BE2C (cell line): ENCODE results near the gene PINLYP.
"Not testable (repeated sequence)": the region's sequence is repeated elsewhere in the genome, so short reads cannot be mapped to it uniquely, and the experiment has no call there.

Experiments used
- DNase-seq: peaks from one replicate; pipeline ENCODE4 v3.0.0-alpha.2; 2020
- H3K27me3 ChIP-seq: fragments of 250-450 bp; sonication (Bioruptor Pico); 2 replicates; pipeline ENCODE4 v1.5.1; 2020; ENCODE audit warnings: mild to moderate bottlenecking
- H3K36me3 ChIP-seq: fragments of 250-450 bp; sonication (Bioruptor Pico); 2 replicates; pipeline ENCODE4 v1.5.1; 2020; ENCODE audit warnings: mild to moderate bottlenecking
- H3K4me1 ChIP-seq: fragments of 250-450 bp; sonication (Bioruptor Pico); 2 replicates; pipeline ENCODE4 v1.5.1; 2020
- H3K4me3 ChIP-seq: 2 replicates; pipeline ENCODE4 v1.5.1; 2011; ENCODE audit warnings: low read depth, low read length
- H3K9me3 ChIP-seq: fragments of 250-450 bp; sonication (Bioruptor Pico); 2 replicates; pipeline ENCODE4 v1.5.1; 2020
- CTCF ChIP-seq: IDR thresholded peaks from 2 replicates; pipeline ENCODE4 v1.5.1; 2012; ENCODE audit warnings: mild to moderate bottlenecking, low read depth, low read length

The PINLYP gene

DNA sequence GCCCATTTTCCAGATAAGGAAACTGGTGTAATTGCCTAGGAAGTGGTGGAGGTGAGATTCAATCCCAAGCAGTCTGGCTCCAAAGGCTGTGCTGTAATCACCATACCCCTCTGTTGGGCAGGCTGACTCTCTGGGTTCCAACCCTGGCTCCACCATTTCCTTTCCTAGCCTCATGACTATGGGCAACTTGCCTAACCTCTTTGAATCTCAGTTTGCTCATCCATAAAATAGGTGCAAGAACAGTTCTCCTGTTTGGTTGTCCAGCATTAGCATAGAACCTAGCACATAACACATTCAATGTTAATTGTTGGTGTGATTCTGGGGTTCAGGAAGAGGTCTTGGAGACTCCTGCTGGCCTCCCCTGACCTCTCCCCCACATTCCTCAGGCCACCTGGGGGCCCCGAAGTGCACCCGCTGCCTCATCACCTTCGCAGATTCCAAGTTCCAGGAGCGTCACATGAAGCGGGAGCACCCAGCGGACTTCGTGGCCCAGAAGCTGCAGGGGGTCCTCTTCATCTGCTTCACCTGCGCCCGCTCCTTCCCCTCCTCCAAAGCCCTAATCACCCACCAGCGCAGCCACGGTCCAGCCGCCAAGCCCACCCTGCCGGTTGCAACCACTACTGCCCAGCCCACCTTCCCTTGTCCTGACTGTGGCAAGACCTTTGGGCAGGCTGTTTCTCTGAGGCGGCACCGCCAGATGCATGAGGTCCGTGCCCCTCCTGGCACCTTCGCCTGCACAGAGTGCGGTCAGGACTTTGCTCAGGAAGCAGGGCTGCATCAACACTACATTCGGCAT, 23.0 kb downstream of the PINLYP start:
- Histone ChIP-seq H3K4me1 (no peaks in the 10 kb centered on the region), H3K4me3 (no peak overlapping the region), H3K9me3 (no peaks in the 10 kb centered on the region), H3K36me3 (peaks cover 13% of the 10 kb centered on the region; the same call in 1 of the 2 replicates), H3K27me3 (no peaks in the 10 kb centered on the region)
- no peak for DNase-seq
- TF ChIP-seq CTCF: no peak

- H3K4me1 ChIP-seq: no peaks in the 10 kb centered on the region
- no peak for DNase-seq
- no peak overlapping the region for H3K4me3 ChIP-seq
- H3K9me3 ChIP-seq: no peaks in the 10 kb centered on the region
- H3K27me3 ChIP-seq: no peaks in the 10 kb centered on the region
- no peak for TF ChIP-seq CTCF
- H3K36me3 ChIP-seq: peaks cover 10% of the 10 kb centered on the region; the same call in 1 of the 2 replicates
Measured at GRCh38 chr19:43599635-43600295, 24.2 kb downstream of the PINLYP start.

DNA sequence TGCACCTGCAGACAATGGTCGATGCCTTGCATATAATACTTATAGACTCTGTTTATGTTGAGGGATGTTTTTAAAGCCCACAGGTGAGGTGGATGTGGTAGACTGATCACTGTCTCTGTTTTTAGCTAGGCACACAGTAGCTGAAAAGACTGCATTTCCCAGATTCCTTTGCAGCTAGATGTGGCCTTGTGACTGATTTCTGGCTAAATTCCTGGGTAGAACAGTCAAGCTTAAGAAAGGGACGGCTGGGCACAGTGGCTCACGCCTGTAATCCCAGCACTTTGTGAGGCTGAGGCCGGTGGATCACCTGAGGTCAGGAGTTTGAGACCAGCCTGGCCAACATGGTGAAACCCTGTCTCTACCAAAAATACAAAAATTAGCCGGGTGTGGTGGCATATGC, 24.7 kb downstream of the PINLYP start:
- not testable (repeated sequence) for DNase-seq, H3K4me3 ChIP-seq, H3K27me3 ChIP-seq, H3K4me1 ChIP-seq, H3K9me3 ChIP-seq
- H3K36me3 ChIP-seq: peaks cover 10% of the 10 kb centered on the region; the same call in 1 of the 2 replicates

- H3K36me3 ChIP-seq: peaks cover 25% of the 10 kb centered on the region
- no peaks in the 10 kb centered on the region for H3K9me3 ChIP-seq
- no peak overlapping the region for H3K4me3 ChIP-seq
- no peak for TF ChIP-seq CTCF
- H3K27me3 ChIP-seq: no peaks in the 10 kb centered on the region
- no peak for DNase-seq
- H3K4me1 ChIP-seq: no peaks in the 10 kb centered on the region
Measured at GRCh38 chr19:43605875-43606568, 30.4 kb downstream of the PINLYP start.

GRCh38 chr19:43606569-43607229, 31.1 kb downstream of the PINLYP start:
- no peak for DNase-seq
- no peak for TF ChIP-seq CTCF
- no peaks in the 10 kb centered on the region for H3K27me3 ChIP-seq
- peaks cover 28% of the 10 kb centered on the region for H3K36me3 ChIP-seq
- no peaks in the 10 kb centered on the region for H3K4me1 ChIP-seq
- no peak overlapping the region for H3K4me3 ChIP-seq
- no peaks in the 10 kb centered on the region for H3K9me3 ChIP-seq
